ENCODE data around the gene PPP2R5B. TPM values are rescaled to one million over a fixed set of nuclear protein-coding genes. Genes with fewer than 3 reads are reported as not detected.
A peak's percentile ranks its signal among the peaks of the same experiment; 100 is the strongest.

PPP2R5B gene
- total and polyA plus RNA-seq, 9 of the 15 experiments (the other 6 are each of a cell fraction or from before 2014, with no cell fraction given), result 0.10 to 7.8 (median 3.3) TPM

- TF ChIP-seq MGA (IDR thresholded peaks at IDR 0.05) (peak; percentile 98), THRAP3 (IDR thresholded peaks at IDR 0.05; ENCODE audit: borderline replicate concordance) (peak; percentile 67; the same call in 1 of the 2 replicates), TEAD1 (CRISPR knock-in tag; IDR thresholded peaks at IDR 0.05) (peak; percentile 21 to 46; a peak in 1 of 4 replicates), HDAC1 (IDR thresholded peaks at IDR 0.05) (peak in 1 of 2 experiments; percentile 87; a peak in 2 of 4 replicates), HNRNPLL (IDR thresholded peaks at IDR 0.05; ENCODE audit: low read depth, low read length, poor library complexity, severe bottlenecking) (peak; percentile 77), SREBF1 (IDR thresholded peaks at IDR 0.05; ENCODE audit: borderline replicate concordance, low read depth, low read length) (no peak), NEUROD1 (IDR thresholded peaks at IDR 0.05; ENCODE audit: borderline replicate concordance, low read depth, low read length, partially characterized antibody) (peak; percentile 34), NR2C1 (IDR thresholded peaks at IDR 0.05) (peak; percentile 12; the same call in 1 of the 2 replicates), NR2C1 (tag; IDR thresholded peaks at IDR 0.05) (peak; percentile 35; the same call in 1 of the 2 replicates), RCOR1 (IDR thresholded peaks at IDR 0.05; ENCODE audit: borderline replicate concordance in 1 of 2, low read depth in 2 of 2, low read length in 2 of 2) (peak; percentile 63 to 90)
- TF ChIP-seq, protein P1, sequence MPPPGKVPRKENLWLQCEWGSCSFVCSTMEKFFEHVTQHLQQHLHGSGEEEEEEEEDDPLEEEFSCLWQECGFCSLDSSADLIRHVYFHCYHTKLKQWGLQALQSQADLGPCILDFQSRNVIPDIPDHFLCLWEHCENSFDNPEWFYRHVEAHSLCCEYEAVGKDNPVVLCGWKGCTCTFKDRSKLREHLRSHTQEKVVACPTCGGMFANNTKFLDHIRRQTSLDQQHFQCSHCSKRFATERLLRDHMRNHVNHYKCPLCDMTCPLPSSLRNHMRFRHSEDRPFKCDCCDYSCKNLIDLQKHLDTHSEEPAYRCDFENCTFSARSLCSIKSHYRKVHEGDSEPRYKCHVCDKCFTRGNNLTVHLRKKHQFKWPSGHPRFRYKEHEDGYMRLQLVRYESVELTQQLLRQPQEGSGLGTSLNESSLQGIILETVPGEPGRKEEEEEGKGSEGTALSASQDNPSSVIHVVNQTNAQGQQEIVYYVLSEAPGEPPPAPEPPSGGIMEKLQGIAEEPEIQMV (tag; conservative IDR thresholded peaks at IDR 0.05; ENCODE audit: low read depth), result 0 out of 2 replicates have a peak, but pooled peaks have one; percentile 18
- TF ChIP-seq, protein P2, sequence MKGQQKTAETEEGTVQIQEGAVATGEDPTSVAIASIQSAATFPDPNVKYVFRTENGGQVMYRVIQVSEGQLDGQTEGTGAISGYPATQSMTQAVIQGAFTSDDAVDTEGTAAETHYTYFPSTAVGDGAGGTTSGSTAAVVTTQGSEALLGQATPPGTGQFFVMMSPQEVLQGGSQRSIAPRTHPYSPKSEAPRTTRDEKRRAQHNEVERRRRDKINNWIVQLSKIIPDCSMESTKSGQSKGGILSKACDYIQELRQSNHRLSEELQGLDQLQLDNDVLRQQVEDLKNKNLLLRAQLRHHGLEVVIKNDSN (CRISPR knock-in tag; IDR thresholded peaks at IDR 0.05), result peak; percentile 65
Measured at GRCh38 chr11:64885367-64886286, 38.9 kb upstream of the PPP2R5B start (continued).
